PC-9 (cell line): ENCODE measurements around the gene KCTD16. TPM values are rescaled to one million over a fixed set of nuclear protein-coding genes. Genes with fewer than 3 reads are reported as not detected.

Source experiments
- BruUV-seq: library from RNA; stranded (reverse); fragments of 400-500 nt; replicated peaks from 2 replicates; lab custom pipeline; 2021; lab: Mats Ljungman, UMichigan
- CTCF ChIA-PET: fragments of 300-600 bp; sonication (Branson Sonifier 250); formaldehyde crosslinking; loops from one replicate; lab custom pipeline; 2022; ENCODE audit warnings: antibody characterized with exemption; lab: Charles Lee
- POLR2A ChIA-PET: fragments of 300-600 bp; sonication (Branson Sonifier 250); formaldehyde crosslinking; loops from one replicate; lab custom pipeline; 2022; ENCODE audit warnings: antibody characterized with exemption; ENCODE audit not compliant: unreplicated experiment; lab: Charles Lee
- DNase-seq, 2 experiments: peaks; one replicate each; pipeline versions ENCODE4 v3.0.0 to v3.0.0-alpha.2; 2015 to 2022; ENCODE audit warnings: mixed read lengths in 1 of 2
- H2AFZ ChIP-seq: fragments of 200-600 bp; sonication (generic); 2 replicates; pipeline ENCODE4 v1.8.1; 2017; ENCODE audit warnings: antibody characterized with exemption
- H3F3A ChIP-seq: fragments of 200-600 bp; sonication (generic); 2 replicates; pipeline ENCODE4 v1.8.1; 2017; ENCODE audit warnings: antibody characterized with exemption, mild to moderate bottlenecking, low read depth; ENCODE audit not compliant: insufficient read depth
- H3K27ac ChIP-seq: fragments of 200-600 bp; sonication (generic); 2 replicates; pipeline ENCODE4 v1.6.1; 2016; ENCODE audit warnings: mixed run types
- H3K27me3 ChIP-seq: fragments of 200-600 bp; sonication (generic); 2 replicates; pipeline ENCODE4 v1.6.1; 2016; ENCODE audit warnings: low read depth, mixed run types; ENCODE audit not compliant: insufficient read depth
- H3K36me3 ChIP-seq: fragments of 200-600 bp; sonication (generic); 2 replicates; pipeline ENCODE4 v1.6.1; 2016; ENCODE audit warnings: low read depth, mixed run types
- H3K4me1 ChIP-seq: fragments of 200-600 bp; sonication (generic); replicated peaks from 2 replicates; pipeline ENCODE4 v1.6.1; 2016; ENCODE audit warnings: mixed run types; ENCODE audit not compliant: insufficient read depth
- H3K4me2 ChIP-seq: fragments of 200-600 bp; sonication (generic); 2 replicates; pipeline ENCODE4 v1.6.1; 2017; ENCODE audit warnings: mixed run types
- H3K4me3 ChIP-seq: fragments of 200-600 bp; sonication (generic); 2 replicates; pipeline ENCODE4 v1.6.1; 2016; ENCODE audit warnings: mixed run types
- H3K79me2 ChIP-seq: fragments of 200-600 bp; sonication (generic); 2 replicates; pipeline ENCODE4 v1.6.1; 2017; ENCODE audit warnings: low read depth, mixed run types
- H3K9me2 ChIP-seq: fragments of 200-600 bp; sonication (generic); 2 replicates; pipeline ENCODE4 v1.8.1; 2017; ENCODE audit warnings: mild to moderate bottlenecking; ENCODE audit not compliant: insufficient read depth
- H3K9me3 ChIP-seq: fragments of 200-600 bp; sonication (generic); 2 replicates; pipeline ENCODE4 v1.8.1; 2016; ENCODE audit warnings: low read depth; ENCODE audit not compliant: insufficient read depth
- H4K20me1 ChIP-seq: fragments of 200-600 bp; sonication (generic); 2 replicates; pipeline ENCODE4 v1.8.1; 2017; ENCODE audit not compliant: insufficient read depth
- EZH2 ChIP-seq: fragments of 200-600 bp; sonication (generic); IDR thresholded peaks from 2 replicates; pipeline ENCODE4 v1.8.0; 2017; ENCODE audit warnings: antibody characterized with exemption, low read depth
- intact Hi-C: fragments of 100-400 bp; cut with micrococcal nuclease; formaldehyde crosslinking; loops from one replicate; pipeline ENCODE4 v1.10.0; 2022; ENCODE audit not compliant: unreplicated experiment
- total RNA-seq: library from RNA; stranded (reverse); gene quantifications from 2 replicates; pipeline ENCODE4 v1.2.3, GENCODE V29; 2021
- TF ChIP-seq, protein P1 (sequence below): fragments of 200-600 bp; sonication (generic); conservative IDR thresholded peaks from 2 replicates; pipeline ENCODE4 v1.6.1; 2017; ENCODE audit warnings: mixed run types, antibody characterized with exemption, mild to moderate bottlenecking, moderate library complexity

KCTD16 gene
- total RNA-seq, 1 experiment from 2014 or later: 0.33 TPM

GRCh38 chr5:144465441-144465840 is 294.8 kb downstream of the KCTD16 start:
- H3K4me2 ChIP-seq: no peak overlapping the region
- intact Hi-C loops: loop anchor here (5.0 to 10.0 kb wide), 2 partner anchors 772 to 1359 kb away; no protein-coding TSS in a partner anchor
- H4K20me1 ChIP-seq: no peaks in the 10 kb centered on the region
- no peaks in the 10 kb centered on the region for H3K36me3 ChIP-seq
- no peaks in the 10 kb centered on the region for H3K9me3 ChIP-seq
- H3K9me2 ChIP-seq: no peaks in the 10 kb centered on the region
- ChIA-PET POLR2A (no interaction called here), CTCF (interaction anchor here (0.7 kb wide), 1 partner anchor 1017 kb away, joined by 4 read pairs; no protein-coding TSS in a partner anchor)
- no peaks in the 10 kb centered on the region for H3K4me1 ChIP-seq
- H3K4me3 ChIP-seq: no peak overlapping the region
- no peaks in the 10 kb centered on the region for H3K79me2 ChIP-seq
- TF ChIP-seq, protein P1, sequence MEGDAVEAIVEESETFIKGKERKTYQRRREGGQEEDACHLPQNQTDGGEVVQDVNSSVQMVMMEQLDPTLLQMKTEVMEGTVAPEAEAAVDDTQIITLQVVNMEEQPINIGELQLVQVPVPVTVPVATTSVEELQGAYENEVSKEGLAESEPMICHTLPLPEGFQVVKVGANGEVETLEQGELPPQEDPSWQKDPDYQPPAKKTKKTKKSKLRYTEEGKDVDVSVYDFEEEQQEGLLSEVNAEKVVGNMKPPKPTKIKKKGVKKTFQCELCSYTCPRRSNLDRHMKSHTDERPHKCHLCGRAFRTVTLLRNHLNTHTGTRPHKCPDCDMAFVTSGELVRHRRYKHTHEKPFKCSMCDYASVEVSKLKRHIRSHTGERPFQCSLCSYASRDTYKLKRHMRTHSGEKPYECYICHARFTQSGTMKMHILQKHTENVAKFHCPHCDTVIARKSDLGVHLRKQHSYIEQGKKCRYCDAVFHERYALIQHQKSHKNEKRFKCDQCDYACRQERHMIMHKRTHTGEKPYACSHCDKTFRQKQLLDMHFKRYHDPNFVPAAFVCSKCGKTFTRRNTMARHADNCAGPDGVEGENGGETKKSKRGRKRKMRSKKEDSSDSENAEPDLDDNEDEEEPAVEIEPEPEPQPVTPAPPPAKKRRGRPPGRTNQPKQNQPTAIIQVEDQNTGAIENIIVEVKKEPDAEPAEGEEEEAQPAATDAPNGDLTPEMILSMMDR: no peak
- no peak for TF ChIP-seq EZH2
- DNase-seq: no peak
- H3K27me3 ChIP-seq: no peaks in the 10 kb centered on the region
- no peaks in the 10 kb centered on the region for H3F3A ChIP-seq
- BruUV-seq: no TSS peak
- H3K27ac ChIP-seq: no peak overlapping the region
- no peak overlapping the region for H2AFZ ChIP-seq

GRCh38 chr5:144467792-144468191 is 297.1 kb downstream of the KCTD16 start:
- no peak overlapping the region for H3K27ac ChIP-seq
- H4K20me1 ChIP-seq: no peaks in the 10 kb centered on the region
- H3K79me2 ChIP-seq: no peaks in the 10 kb centered on the region
- H3K9me3 ChIP-seq: no peaks in the 10 kb centered on the region
- no TSS peak for BruUV-seq
- no peaks in the 10 kb centered on the region for H3K9me2 ChIP-seq
- DNase-seq: no peak
- H3K4me1 ChIP-seq: no peaks in the 10 kb centered on the region
- H3K4me2 ChIP-seq: no peak overlapping the region
- H3F3A ChIP-seq: no peaks in the 10 kb centered on the region
- ChIA-PET CTCF (no interaction called here), POLR2A (no interaction called here)
- TF ChIP-seq, protein P1: peak; percentile 44; the same call in 1 of the 2 replicates
- TF ChIP-seq EZH2: no peak
- no peaks in the 10 kb centered on the region for H3K36me3 ChIP-seq
- H2AFZ ChIP-seq: no peak overlapping the region
- intact Hi-C loops: loop anchor here (5.0 to 10.0 kb wide), 2 partner anchors 770 to 1357 kb away; no protein-coding TSS in a partner anchor
- H3K4me3 ChIP-seq: no peak overlapping the region
- no peaks in the 10 kb centered on the region for H3K27me3 ChIP-seq

- CTCF ChIA-PET: no interaction called here
- H3K4me1 ChIP-seq: no peaks in the 10 kb centered on the region
- TF ChIP-seq, protein P1: no peak
- TF ChIP-seq EZH2: no peak
- DNase-seq: no peak
- H3K79me2 ChIP-seq: no peaks in the 10 kb centered on the region
- H3K36me3 ChIP-seq: no peaks in the 10 kb centered on the region
- intact Hi-C loops: loop anchor here (5.0 to 10.0 kb wide), 2 partner anchors 769 to 1356 kb away; no protein-coding TSS in a partner anchor
- H3K9me2 ChIP-seq: no peaks in the 10 kb centered on the region
- H3K9me3 ChIP-seq: no peaks in the 10 kb centered on the region
- BruUV-seq: no TSS peak
- POLR2A ChIA-PET: no interaction called here
- no peak overlapping the region for H3K4me3 ChIP-seq
- H3F3A ChIP-seq: no peaks in the 10 kb centered on the region
- H4K20me1 ChIP-seq: no peaks in the 10 kb centered on the region
- no peaks in the 10 kb centered on the region for H3K27me3 ChIP-seq
- H3K4me2 ChIP-seq: no peak overlapping the region
- no peak overlapping the region for H3K27ac ChIP-seq
- no peak overlapping the region for H2AFZ ChIP-seq
Observed at GRCh38 chr5:144468571-144468970, 297.9 kb downstream of the KCTD16 start.
